Adipocyte (in vitro differentiated cells): ENCODE data around the gene ACP6.

Experiments used
- DNase-seq: peaks from one replicate; pipeline ENCODE4 v3.0.0-alpha.2; 2015; ENCODE audit warnings: low read depth
- H3K27me3 ChIP-seq: replicated peaks from 2 replicates; pipeline ENCODE4 v1.7.0; 2013; ENCODE audit warnings: mild to moderate bottlenecking, low read length, moderate library complexity; ENCODE audit not compliant: control insufficient read depth, insufficient read depth
- H3K36me3 ChIP-seq: 2 replicates; pipeline ENCODE4 v1.7.0; 2013; ENCODE audit warnings: low read length, mild to moderate bottlenecking, moderate library complexity; ENCODE audit not compliant: control insufficient read depth, insufficient read depth, severe bottlenecking
- H3K4me1 ChIP-seq: 2 replicates; pipeline ENCODE4 v1.7.0; 2013; ENCODE audit warnings: mild to moderate bottlenecking, low read length, moderate library complexity; ENCODE audit not compliant: control insufficient read depth, insufficient read depth
- H3K4me3 ChIP-seq: 2 replicates; pipeline ENCODE4 v1.7.0; 2013; ENCODE audit warnings: mild to moderate bottlenecking, low read length, moderate library complexity
- H3K9ac ChIP-seq: 2 replicates; pipeline ENCODE4 v1.7.0; 2013; ENCODE audit warnings: mild to moderate bottlenecking, low read length, moderate library complexity
- H3K9me3 ChIP-seq: 2 replicates; pipeline ENCODE4 v1.7.0; 2013; ENCODE audit warnings: mild to moderate bottlenecking, low read length, moderate library complexity; ENCODE audit not compliant: control insufficient read depth

The ACP6 gene

GRCh38 chr1:147599362-147600118, 70.8 kb downstream of the ACP6 start:
- DNase-seq: peak; percentile 99
- H3K36me3 ChIP-seq: no peaks in the 10 kb centered on the region
- H3K27me3 ChIP-seq: no peaks in the 10 kb centered on the region
- H3K4me1 ChIP-seq: peaks cover 13% of the 10 kb centered on the region
- H3K9me3 ChIP-seq: no peaks in the 10 kb centered on the region
- peak overlapping the region; percentile 81 for H3K4me3 ChIP-seq
- peak overlapping the region; percentile 77 for H3K9ac ChIP-seq

- peak; percentile 58 for DNase-seq
- H3K27me3 ChIP-seq: no peaks in the 10 kb centered on the region
- peak overlapping the region; percentile 77 for H3K9ac ChIP-seq
- H3K36me3 ChIP-seq: no peaks in the 10 kb centered on the region
- H3K9me3 ChIP-seq: no peaks in the 10 kb centered on the region
- peak overlapping the region; percentile 81 for H3K4me3 ChIP-seq
- H3K4me1 ChIP-seq: peaks cover 13% of the 10 kb centered on the region
Observed at GRCh38 chr1:147598621-147599361, 71.5 kb downstream of the ACP6 start.

GRCh38 chr1:147597010-147597409, 73.3 kb downstream of the ACP6 start:
- H3K4me3 ChIP-seq: no peak overlapping the region
- H3K4me1 ChIP-seq: peaks cover 19% of the 10 kb centered on the region
- no peak for DNase-seq
- H3K9me3 ChIP-seq: no peaks in the 10 kb centered on the region
- H3K36me3 ChIP-seq: no peaks in the 10 kb centered on the region
- no peak overlapping the region for H3K9ac ChIP-seq
- H3K27me3 ChIP-seq: no peaks in the 10 kb centered on the region
